Inferior parietal cortex (tissue), 1 donor: ENCODE data around the gene ZNF385C.

Experiments
- DNase-seq: peaks from one replicate; pipeline ENCODE4 v3.0.0-alpha.2; 2016; ENCODE audit errors: extremely low spot score

Gene ZNF385C

GRCh38 chr17:42077755-42078154, 20.5 kb downstream of the ZNF385C start:
- no peak for DNase-seq

GRCh38 chr17:42076797-42077559, 21.3 kb downstream of the ZNF385C start:
- DNase-seq, result no peak

- DNase-seq, result no peak
Measured at GRCh38 chr17:42075789-42076188, 22.5 kb downstream of the ZNF385C start.

- no peak for DNase-seq
Measured at GRCh38 chr17:42072323-42073187, 25.7 kb downstream of the ZNF385C start.

GRCh38 chr17:42071810-42072209, 26.5 kb downstream of the ZNF385C start:
- DNase-seq, result no peak

GRCh38 chr17:42068979-42069378, 29.3 kb downstream of the ZNF385C start:
- no peak for DNase-seq

GRCh38 chr17:42067371-42068091, 30.7 kb downstream of the ZNF385C start:
- DNase-seq, result peak; percentile 64

GRCh38 chr17:42065201-42065600, 33.1 kb downstream of the ZNF385C start:
- no peak for DNase-seq

- DNase-seq, result no peak
Measured at GRCh38 chr17:42062681-42063080, 35.6 kb downstream of the ZNF385C start.

GRCh38 chr17:42061646-42062487, 36.4 kb downstream of the ZNF385C start:
- no peak for DNase-seq

GRCh38 chr17:42060231-42060630, 38.0 kb downstream of the ZNF385C start:
- DNase-seq, result no peak

- DNase-seq, result no peak
Measured at GRCh38 chr17:42059815-42060214, 38.5 kb downstream of the ZNF385C start.

GRCh38 chr17:42058063-42058462, 40.2 kb downstream of the ZNF385C start:
- DNase-seq, result no peak

GRCh38 chr17:42056635-42057034, 41.6 kb downstream of the ZNF385C start:
- no peak for DNase-seq

- no peak for DNase-seq
Measured at GRCh38 chr17:42055496-42055895, 42.8 kb downstream of the ZNF385C start.

- no peak for DNase-seq
Measured at GRCh38 chr17:42055027-42055426, 43.2 kb downstream of the ZNF385C start.

- no peak for DNase-seq
Measured at GRCh38 chr17:42053731-42054500, 44.4 kb downstream of the ZNF385C start.

GRCh38 chr17:42052346-42052877, 45.9 kb downstream of the ZNF385C start:
- no peak for DNase-seq

- DNase-seq, result no peak
Measured at GRCh38 chr17:42051645-42052044, 46.6 kb downstream of the ZNF385C start.

- DNase-seq, result no peak
Measured at GRCh38 chr17:42051013-42051400, 47.3 kb downstream of the ZNF385C start.
